Measurements from ENCODE around the gene ZDHHC1. TPM values are rescaled to one million over a fixed set of nuclear protein-coding genes. Genes with fewer than 3 reads are reported as not detected.

ZDHHC1 gene
- total RNA-seq, 2 experiments from 2014 or later = 0.58 to 0.98 TPM

DNA sequence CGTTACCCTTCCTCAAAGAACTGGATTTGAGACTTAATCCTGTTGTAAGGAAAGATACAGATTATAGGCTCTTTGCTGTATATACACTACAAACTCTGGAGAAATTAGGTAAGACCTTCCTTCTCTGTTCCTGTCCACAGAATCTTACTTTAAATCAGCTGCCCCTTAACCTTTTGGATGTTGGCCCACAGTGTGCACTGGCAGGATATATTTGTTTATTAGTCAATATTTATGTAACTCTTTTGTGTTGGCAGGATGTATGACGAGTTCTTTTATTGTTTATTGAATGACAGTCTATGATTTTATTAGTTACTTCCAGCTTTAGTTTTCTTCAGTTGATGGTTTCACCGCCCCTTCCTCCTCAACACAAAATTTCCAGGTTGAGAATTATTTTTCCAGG lies 69.9 kb downstream of the ZDHHC1 start:
- Mint-ChIP-seq H3K4me3 (no peak overlapping the region), H3K9me3 (ENCODE audit: low read depth) (no peaks in the 10 kb centered on the region), H3K4me1 (peaks cover 2% of the 10 kb centered on the region), H3K27me3 (peaks cover 2% of the 10 kb centered on the region), H3K27ac (no peak overlapping the region), H3K36me3 (ENCODE audit: low read depth) (no peaks in the 10 kb centered on the region)
- ChIA-PET POLR2A (no interaction called here), CTCF (interaction anchor here (0.8 to 1.5 kb wide), 6 partner anchors 8 to 302 kb away, joined by 3 to 4 read pairs (median 3); no protein-coding TSS in a partner anchor)
- ATAC-seq (no peak), DNase-seq (no peak)
- intact Hi-C loops (cut with DNase I, micrococcal nuclease) = loop anchor here in 1 of 2 experiments (5.0 kb wide), 1 partner anchor 121 kb away; no protein-coding TSS in a partner anchor

- peaks cover 2% of the 10 kb centered on the region for H3K4me1 Mint-ChIP-seq
- no peak overlapping the region for H3K4me3 Mint-ChIP-seq
- H3K27ac Mint-ChIP-seq = no peak overlapping the region
- intact Hi-C loops (cut with DNase I, micrococcal nuclease) = loop anchor here in 1 of 2 experiments (5.0 kb wide), 1 partner anchor 122 kb away; no protein-coding TSS in a partner anchor
- ATAC-seq (no peak), DNase-seq (no peak)
- ChIA-PET CTCF (interaction anchor here (0.6 to 1.8 kb wide), 7 partner anchors 16 to 229 kb away, joined by 3 to 5 read pairs (median 4); partner anchors contain the start of genes KCTD19 and LRRC36), POLR2A (no interaction called here)
- peaks cover 2% of the 10 kb centered on the region for H3K27me3 Mint-ChIP-seq
- H3K36me3 Mint-ChIP-seq (ENCODE audit: low read depth) = no peaks in the 10 kb centered on the region
- H3K9me3 Mint-ChIP-seq (ENCODE audit: low read depth) = no peaks in the 10 kb centered on the region
Measured at GRCh38 chr16:67345401-67345800, 70.9 kb downstream of the ZDHHC1 start.

Other genes starting within 250 kb of the ZDHHC1 start
- 10 to 100 TPM; 15.5 to 17.5 TPM for gene NOL3, start 245.9 kb downstream of the ZDHHC1 start, total RNA-seq
- gene MATCAP1, start 232.5 kb downstream of the ZDHHC1 start, total RNA-seq = 10 to 100 TPM; 28.8 to 30.4 TPM
- gene EXOC3L1, start 226.3 kb downstream of the ZDHHC1 start, total RNA-seq = under 1 TPM in 1 of 2 experiments, not detected in 1; 0.16 TPM
- 100 to 1,000 TPM in 1 of 2 experiments, 10 to 100 TPM in 1; 91.4 to 110 TPM for gene E2F4, start 224.3 kb downstream of the ZDHHC1 start, total RNA-seq
- gene ELMO3, start 217.3 kb downstream of the ZDHHC1 start, total RNA-seq = 1 to 10 TPM; 3.0 to 4.6 TPM
- gene TMEM208, start 189.3 kb downstream of the ZDHHC1 start, total RNA-seq = 10 to 100 TPM; 13.6 to 31.2 TPM
- 10 to 100 TPM; 75.5 to 77.2 TPM for gene FHOD1, start 169.0 kb downstream of the ZDHHC1 start, total RNA-seq
- 1 to 10 TPM; 4.5 to 5.5 TPM for gene SLC9A5, start 167.5 kb downstream of the ZDHHC1 start, total RNA-seq
- gene PLEKHG4, start 136.9 kb downstream of the ZDHHC1 start, total RNA-seq = 10 to 100 TPM; 21.1 to 23.1 TPM
- 1 to 10 TPM; 1.8 to 2.0 TPM for gene KCTD19, start 89.7 kb downstream of the ZDHHC1 start, total RNA-seq
- gene LRRC36, start 89.7 kb downstream of the ZDHHC1 start, total RNA-seq = under 1 TPM; 0.51 to 0.66 TPM
- gene TPPP3, start 23.0 kb downstream of the ZDHHC1 start, total RNA-seq = not detected
- 1 to 10 TPM; 2.0 to 2.2 TPM for gene HSD11B2, start 14.6 kb upstream of the ZDHHC1 start, total RNA-seq
- gene ATP6V0D1, start 64.7 kb upstream of the ZDHHC1 start, total RNA-seq = 10 to 100 TPM; 16.3 to 17.3 TPM
- not detected for gene AGRP, start 67.1 kb upstream of the ZDHHC1 start, total RNA-seq
- gene RIPOR1, start 112.4 kb upstream of the ZDHHC1 start, total RNA-seq = 10 to 100 TPM; 18.9 to 24.1 TPM
- gene CTCF, start 146.0 kb upstream of the ZDHHC1 start, total RNA-seq = 10 to 100 TPM; 51.0 to 66.4 TPM
- 100 to 1,000 TPM; 138 to 153 TPM for gene CARMIL2, start 228.7 kb upstream of the ZDHHC1 start, total RNA-seq
- gene ACD, start 243.8 kb upstream of the ZDHHC1 start, total RNA-seq = 10 to 100 TPM; 52.2 to 52.4 TPM
- gene PARD6A, start 244.5 kb upstream of the ZDHHC1 start, total RNA-seq = 1 to 10 TPM; 7.8 to 8.7 TPM

All from activated CD4-positive, alpha-beta T cell treated with anti-CD3 and anti-CD28 coated beads for 36 hours (primary cell).